ENCODE measurements around the gene PTPN3.

- TF ChIP-seq CTCF (IDR thresholded peaks at IDR 0.05): no peak
- TF ChIP-seq EZH2 (IDR thresholded peaks at IDR 0.05; ENCODE audit: borderline replicate concordance, insufficient read depth, low read depth, low read length, poor library complexity, severe bottlenecking): no peak
Measured at GRCh38 chr9:109538346-109538745, 40.2 kb upstream of the PTPN3 start.

Measured in B cell (primary cell).